Panc1 (cell line): ENCODE measurements around the gene AKIRIN2. TPM values are rescaled to one million over a fixed set of nuclear protein-coding genes. Genes with fewer than 3 reads are reported as not detected.

Source experiments
- ATAC-seq: fragments of 200-7000 bp; cut with Tn5 transposase; 2 replicates; pipeline ENCODE4 v1.9.1; 2020; ENCODE audit warnings: mild to moderate bottlenecking, moderate library complexity
- BruUV-seq: library from RNA; stranded (reverse); fragments of 400-500 nt; replicated peaks from 2 replicates; lab custom pipeline; 2021; lab: Mats Ljungman, UMichigan
- CTCF ChIA-PET: fragments of 300-600 bp; sonication (Branson Sonifier 250); formaldehyde crosslinking; loops from one replicate; lab custom pipeline; 2022; ENCODE audit warnings: antibody characterized with exemption; lab: Charles Lee
- POLR2A ChIA-PET: fragments of 300-600 bp; sonication (Branson Sonifier 250); formaldehyde crosslinking; loops from one replicate; lab custom pipeline; 2022; ENCODE audit warnings: antibody characterized with exemption; lab: Charles Lee
- DNase-seq: peaks from one replicate; pipeline ENCODE4 v3.0.0-alpha.2; 2010; ENCODE audit warnings: low read depth, low spot score
- H3K27ac ChIP-seq: 2 replicates; pipeline ENCODE4 v1.5.1; 2011; ENCODE audit warnings: mild to moderate bottlenecking, low read length, inconsistent platforms
- H3K27me3 ChIP-seq: fragments of 200-500 bp; sonication (Bioruptor generic); 2 replicates; pipeline ENCODE4 v1.6.0; 2014; ENCODE audit warnings: low read length, inconsistent platforms; ENCODE audit not compliant: control insufficient read depth, insufficient read depth
- H3K36me3 ChIP-seq: fragments of 200-500 bp; sonication (Bioruptor generic); 2 replicates; pipeline ENCODE4 v1.5.1; 2014; ENCODE audit warnings: inconsistent platforms, mild to moderate bottlenecking, low read length, moderate library complexity; ENCODE audit not compliant: control insufficient read depth, insufficient read depth
- H3K4me1 ChIP-seq: 2 replicates; pipeline ENCODE4 v1.5.1; 2011; ENCODE audit warnings: inconsistent platforms, mild to moderate bottlenecking, low read length, moderate library complexity; ENCODE audit not compliant: control insufficient read depth, insufficient read depth
- H3K4me3 ChIP-seq, 2 experiments: 2 replicates each; pipeline ENCODE4 v1.5.1; 2011 to 2012; ENCODE audit warnings: low read depth in 2 of 2, low read length in 2 of 2, mild to moderate bottlenecking in 2 of 2, inconsistent platforms in 1 of 2, moderate library complexity in 1 of 2
- H3K9me3 ChIP-seq: fragments of 200-500 bp; sonication (Bioruptor generic); 2 replicates; pipeline ENCODE4 v1.5.1; 2014; ENCODE audit warnings: low read depth, mild to moderate bottlenecking, inconsistent platforms, low read length, moderate library complexity; ENCODE audit not compliant: control insufficient read depth, insufficient read depth
- POLR2AphosphoS5 ChIP-seq: IDR thresholded peaks from 2 replicates; pipeline ENCODE4 v1.6.1; 2012; ENCODE audit warnings: mild to moderate bottlenecking, low read depth, low read length, moderate library complexity
- SIN3A ChIP-seq: IDR thresholded peaks from 2 replicates; pipeline ENCODE4 v1.6.1; 2012; ENCODE audit warnings: low read depth, mild to moderate bottlenecking, low read length, moderate library complexity, borderline replicate concordance; ENCODE audit not compliant: insufficient read depth
- TCF7L2 ChIP-seq: IDR thresholded peaks from 2 replicates; pipeline ENCODE4 v1.6.1; 2011; ENCODE audit warnings: mild to moderate bottlenecking, low read depth, low read length, inconsistent platforms
- in situ Hi-C: cut with HindIII; loops from 2 replicates; pipeline ENCODE4 v1.10.0; 2016; ENCODE audit warnings: low sequenced_read_pairs, low pct_unique_long_range_greater_than_20kb
- intact Hi-C: fragments of 100-400 bp; cut with micrococcal nuclease; formaldehyde crosslinking; loops from one replicate; pipeline ENCODE4 v1.10.0; 2022; ENCODE audit not compliant: unreplicated experiment
- total RNA-seq: library from RNA; stranded (reverse); gene quantifications from one replicate; pipeline ENCODE4 v1.2.1, GENCODE V29; 2021; ENCODE audit not compliant: unreplicated experiment
- TF ChIP-seq, protein P1 (sequence below), 2 experiments: IDR thresholded peaks; 2 replicates each; pipeline ENCODE4 v1.6.1; 2011 to 2012; ENCODE audit warnings: low read depth in 2 of 2, control low read depth in 1 of 2, low read length in 1 of 2, mild to moderate bottlenecking in 1 of 2, moderate library complexity in 1 of 2; ENCODE audit not compliant: insufficient read depth in 1 of 2
- TF ChIP-seq, protein P2 (sequence below): fragments of 450-650 bp; IDR thresholded peaks from 2 replicates; pipeline ENCODE4 v1.5.1; 2017; ENCODE audit warnings: mild to moderate bottlenecking

AKIRIN2 gene
- total RNA-seq, 1 experiment from 2014 or later, result 47.6 TPM

- ChIA-PET POLR2A (no interaction called here), CTCF (no interaction called here)
- ATAC-seq, result no peak
- no peak for DNase-seq
- H3K27ac ChIP-seq, result no peak overlapping the region
- intact Hi-C loops, result no loop called here
- H3K9me3 ChIP-seq, result no peaks in the 10 kb centered on the region
- no TSS peak for BruUV-seq
- TF ChIP-seq TCF7L2 (no peak), POLR2AphosphoS5 (no peak), SIN3A (no peak)
- TF ChIP-seq, protein P1, sequence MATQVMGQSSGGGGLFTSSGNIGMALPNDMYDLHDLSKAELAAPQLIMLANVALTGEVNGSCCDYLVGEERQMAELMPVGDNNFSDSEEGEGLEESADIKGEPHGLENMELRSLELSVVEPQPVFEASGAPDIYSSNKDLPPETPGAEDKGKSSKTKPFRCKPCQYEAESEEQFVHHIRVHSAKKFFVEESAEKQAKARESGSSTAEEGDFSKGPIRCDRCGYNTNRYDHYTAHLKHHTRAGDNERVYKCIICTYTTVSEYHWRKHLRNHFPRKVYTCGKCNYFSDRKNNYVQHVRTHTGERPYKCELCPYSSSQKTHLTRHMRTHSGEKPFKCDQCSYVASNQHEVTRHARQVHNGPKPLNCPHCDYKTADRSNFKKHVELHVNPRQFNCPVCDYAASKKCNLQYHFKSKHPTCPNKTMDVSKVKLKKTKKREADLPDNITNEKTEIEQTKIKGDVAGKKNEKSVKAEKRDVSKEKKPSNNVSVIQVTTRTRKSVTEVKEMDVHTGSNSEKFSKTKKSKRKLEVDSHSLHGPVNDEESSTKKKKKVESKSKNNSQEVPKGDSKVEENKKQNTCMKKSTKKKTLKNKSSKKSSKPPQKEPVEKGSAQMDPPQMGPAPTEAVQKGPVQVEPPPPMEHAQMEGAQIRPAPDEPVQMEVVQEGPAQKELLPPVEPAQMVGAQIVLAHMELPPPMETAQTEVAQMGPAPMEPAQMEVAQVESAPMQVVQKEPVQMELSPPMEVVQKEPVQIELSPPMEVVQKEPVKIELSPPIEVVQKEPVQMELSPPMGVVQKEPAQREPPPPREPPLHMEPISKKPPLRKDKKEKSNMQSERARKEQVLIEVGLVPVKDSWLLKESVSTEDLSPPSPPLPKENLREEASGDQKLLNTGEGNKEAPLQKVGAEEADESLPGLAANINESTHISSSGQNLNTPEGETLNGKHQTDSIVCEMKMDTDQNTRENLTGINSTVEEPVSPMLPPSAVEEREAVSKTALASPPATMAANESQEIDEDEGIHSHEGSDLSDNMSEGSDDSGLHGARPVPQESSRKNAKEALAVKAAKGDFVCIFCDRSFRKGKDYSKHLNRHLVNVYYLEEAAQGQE (IDR thresholded peaks at IDR 0.05; ENCODE audit: insufficient read depth in 1 of 2, low read depth in 2 of 2, low read length in 1 of 2), result no peak
- TF ChIP-seq, protein P2, sequence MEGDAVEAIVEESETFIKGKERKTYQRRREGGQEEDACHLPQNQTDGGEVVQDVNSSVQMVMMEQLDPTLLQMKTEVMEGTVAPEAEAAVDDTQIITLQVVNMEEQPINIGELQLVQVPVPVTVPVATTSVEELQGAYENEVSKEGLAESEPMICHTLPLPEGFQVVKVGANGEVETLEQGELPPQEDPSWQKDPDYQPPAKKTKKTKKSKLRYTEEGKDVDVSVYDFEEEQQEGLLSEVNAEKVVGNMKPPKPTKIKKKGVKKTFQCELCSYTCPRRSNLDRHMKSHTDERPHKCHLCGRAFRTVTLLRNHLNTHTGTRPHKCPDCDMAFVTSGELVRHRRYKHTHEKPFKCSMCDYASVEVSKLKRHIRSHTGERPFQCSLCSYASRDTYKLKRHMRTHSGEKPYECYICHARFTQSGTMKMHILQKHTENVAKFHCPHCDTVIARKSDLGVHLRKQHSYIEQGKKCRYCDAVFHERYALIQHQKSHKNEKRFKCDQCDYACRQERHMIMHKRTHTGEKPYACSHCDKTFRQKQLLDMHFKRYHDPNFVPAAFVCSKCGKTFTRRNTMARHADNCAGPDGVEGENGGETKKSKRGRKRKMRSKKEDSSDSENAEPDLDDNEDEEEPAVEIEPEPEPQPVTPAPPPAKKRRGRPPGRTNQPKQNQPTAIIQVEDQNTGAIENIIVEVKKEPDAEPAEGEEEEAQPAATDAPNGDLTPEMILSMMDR, result no peak
- H3K4me1 ChIP-seq, result no peaks in the 10 kb centered on the region
- in situ Hi-C loops, result no loop called here
- no peaks in the 10 kb centered on the region for H3K27me3 ChIP-seq
- no peak overlapping the region for H3K4me3 ChIP-seq
- H3K36me3 ChIP-seq, result peaks cover 15% of the 10 kb centered on the region
Observed at GRCh38 chr6:87655824-87656223, 46.2 kb downstream of the AKIRIN2 start.

DNA sequence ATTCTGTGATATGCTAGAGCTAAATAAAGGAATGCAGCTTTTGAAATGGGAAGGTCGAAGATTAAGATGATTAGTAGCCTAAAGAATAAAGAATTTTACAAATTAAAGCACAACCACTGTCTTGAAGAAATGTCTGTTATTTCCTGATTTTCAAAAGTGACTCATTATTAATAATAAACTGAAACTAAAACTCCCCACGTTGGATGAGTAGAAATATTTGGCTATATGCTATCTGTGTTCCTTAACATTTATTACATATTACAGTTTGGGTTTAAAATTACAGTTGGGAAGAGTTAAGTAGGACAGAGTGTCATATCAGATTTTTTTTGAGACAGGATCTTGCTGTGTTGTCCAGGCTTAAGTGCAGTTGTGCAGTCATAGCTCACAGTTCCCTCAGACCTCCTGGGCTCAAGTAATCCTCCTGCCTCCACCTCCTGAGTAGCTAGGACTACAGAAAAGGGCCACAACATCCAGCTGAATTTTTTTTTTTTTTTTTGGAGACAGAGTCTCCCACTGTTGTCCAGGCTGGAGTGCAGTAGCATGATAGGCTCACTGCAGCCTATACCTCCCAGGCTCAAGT lies 47.1 kb downstream of the AKIRIN2 start:
- no peaks in the 10 kb centered on the region for H3K4me1 ChIP-seq
- no peak overlapping the region for H3K27ac ChIP-seq
- ChIA-PET POLR2A (interaction anchor here (0.6 kb wide), 1 partner anchor 341 kb away, joined by 6 read pairs; no protein-coding TSS in a partner anchor), CTCF (no interaction called here)
- no peaks in the 10 kb centered on the region for H3K9me3 ChIP-seq
- H3K27me3 ChIP-seq, result no peaks in the 10 kb centered on the region
- in situ Hi-C loops (no loop called here), intact Hi-C loops (no loop called here)
- DNase-seq, result no peak
- H3K36me3 ChIP-seq, result peaks cover 15% of the 10 kb centered on the region
- ATAC-seq, result no peak
- TF ChIP-seq, protein P1 (IDR thresholded peaks at IDR 0.05; ENCODE audit: insufficient read depth in 1 of 2, low read depth in 2 of 2, low read length in 1 of 2), result no peak
- TF ChIP-seq SIN3A, result no peak
- TF ChIP-seq POLR2AphosphoS5, result no peak
- TF ChIP-seq, protein P2, result no peak
- TF ChIP-seq TCF7L2, result no peak
- no peak overlapping the region for H3K4me3 ChIP-seq
- no TSS peak for BruUV-seq
